HepG2 (cell line): ENCODE data around the gene SPAG9. TPM values are rescaled to one million over a fixed set of nuclear protein-coding genes. Genes with fewer than 3 reads are reported as not detected.

ENCODE experiments used
- DMAP1 ChIP-seq: IDR thresholded peaks from 2 replicates; pipeline ENCODE4 v1.6.1; 2016
- DPF2 ChIP-seq: sonication (generic); formaldehyde crosslinking; IDR thresholded peaks from 2 replicates; pipeline ENCODE4 v1.4.0; 2020; ENCODE audit warnings: mild to moderate bottlenecking, low read depth, missing genetic modification reagents, borderline replicate concordance
- E2F2 ChIP-seq: sonication (generic); formaldehyde crosslinking; IDR thresholded peaks from 2 replicates; pipeline ENCODE4 v1.4.0; 2020; ENCODE audit warnings: missing genetic modification reagents, borderline replicate concordance
- ETS1 ChIP-seq: sonication (generic); formaldehyde crosslinking; IDR thresholded peaks from 2 replicates; pipeline ENCODE4 v1.4.0; 2020; ENCODE audit warnings: missing genetic modification reagents
- HNRNPK ChIP-seq: fragments of 200-400 bp; formaldehyde crosslinking; IDR thresholded peaks from 2 replicates; pipeline ENCODE4 v1.6.1; 2018; ENCODE audit warnings: low read length, low read depth, moderate library complexity, mild to moderate bottlenecking; ENCODE audit not compliant: poor library complexity, severe bottlenecking
- IRF9 ChIP-seq: sonication (generic); formaldehyde crosslinking; IDR thresholded peaks from 2 replicates; pipeline ENCODE4 v1.8.0; 2022; ENCODE audit warnings: missing genetic modification reagents, mild to moderate bottlenecking, borderline replicate concordance
- MEF2D ChIP-seq: sonication (generic); formaldehyde crosslinking; IDR thresholded peaks from 2 replicates; pipeline ENCODE4 v1.5.1; 2020; ENCODE audit warnings: mild to moderate bottlenecking, missing genetic modification reagents
- NFIC ChIP-seq: IDR thresholded peaks from 2 replicates; pipeline ENCODE4 v1.6.1; 2012; ENCODE audit warnings: mild to moderate bottlenecking, low read length, inconsistent platforms
- NPAS2 ChIP-seq: sonication (generic); formaldehyde crosslinking; IDR thresholded peaks from 2 replicates; pipeline ENCODE4 v1.8.0; 2022; ENCODE audit warnings: mild to moderate bottlenecking, missing genetic modification reagents, borderline replicate concordance
- NR2F6 ChIP-seq, 2 experiments: IDR thresholded peaks; 2 replicates each; pipeline ENCODE4 v1.6.1; 2016; ENCODE audit warnings: antibody characterized with exemption in 1 of 2, mild to moderate bottlenecking in 1 of 2
- RNF2 ChIP-seq: fragments of 450-650 bp; conservative IDR thresholded peaks from 2 replicates; pipeline ENCODE4 v1.6.1; 2016; ENCODE audit warnings: low read depth
- TBX3 ChIP-seq: fragments of 450-650 bp; IDR thresholded peaks from 2 replicates; pipeline ENCODE4 v1.6.1; 2017; ENCODE audit warnings: antibody characterized with exemption, mild to moderate bottlenecking, inconsistent platforms, borderline replicate concordance
- ZFP36L2 ChIP-seq: sonication (generic); formaldehyde crosslinking; IDR thresholded peaks from 2 replicates; pipeline ENCODE4 v1.4.0; 2020; ENCODE audit warnings: missing genetic modification reagents
- ZNF281 ChIP-seq: sonication (generic); formaldehyde crosslinking; IDR thresholded peaks from 2 replicates; pipeline ENCODE4 v1.4.0; 2020; ENCODE audit warnings: missing genetic modification reagents, borderline replicate concordance
- ZNF30 ChIP-seq: sonication (generic); formaldehyde crosslinking; IDR thresholded peaks from 2 replicates; pipeline ENCODE4 v1.5.0; 2020; ENCODE audit warnings: mild to moderate bottlenecking, missing genetic modification reagents
- ZNF501 ChIP-seq: sonication (generic); formaldehyde crosslinking; IDR thresholded peaks from 2 replicates; pipeline ENCODE4 v1.5.1; 2020; ENCODE audit warnings: mild to moderate bottlenecking, moderate library complexity, missing genetic modification reagents
- ZNF549 ChIP-seq: sonication (generic); formaldehyde crosslinking; IDR thresholded peaks from 2 replicates; pipeline ENCODE4 v1.5.0; 2020; ENCODE audit warnings: missing genetic modification reagents
- ZNF552 ChIP-seq: sonication (generic); formaldehyde crosslinking; IDR thresholded peaks from 2 replicates; pipeline ENCODE4 v1.9.0; 2022; ENCODE audit warnings: missing genetic modification reagents, mild to moderate bottlenecking, borderline replicate concordance
- ZNF615 ChIP-seq: sonication (generic); formaldehyde crosslinking; IDR thresholded peaks from 2 replicates; pipeline ENCODE4 v1.5.0; 2020; ENCODE audit warnings: mild to moderate bottlenecking, missing genetic modification reagents, borderline replicate concordance
- ZNF761 ChIP-seq: sonication (generic); formaldehyde crosslinking; conservative IDR thresholded peaks from 2 replicates; pipeline ENCODE4 v1.4.0; 2020; ENCODE audit warnings: mild to moderate bottlenecking, missing genetic modification reagents
- ZNF792 ChIP-seq: IDR thresholded peaks from 2 replicates; pipeline ENCODE4 v1.6.1; 2016
- polyA plus RNA-seq, 8 experiments: library from polyadenylated mRNA; depleted of rRNA in 3 of 8; stranded (reverse) in 7 of 8; unstranded in 1 of 8; fragments of >200 nt; fragmentation: Illumina TruSeq in 4 of 8; extraction: Trizol in 4 of 8; gene quantifications; 2 replicates each; pipeline versions ENCODE4 v1.2.1 to v1.2.3, GENCODE V29; 2011 to 2016; ENCODE audit warnings: low read depth in 4 of 8, missing spikeins in 1 of 8, mixed read lengths in 1 of 8; ENCODE audit not compliant: insufficient read depth in 1 of 8
- total RNA-seq, 5 experiments: library from RNA; depleted of rRNA; stranded (reverse); fragments of >200 nt; fragmentation: Illumina TruSeq; extraction: Trizol; gene quantifications; 2 replicates each; pipeline ENCODE4 v1.2.3, GENCODE V29; 2016; ENCODE audit warnings: low read depth in 1 of 5

The SPAG9 gene
- total and polyA plus RNA-seq, 2 of the 13 experiments (the other 11 are each of a cell fraction or from before 2014, with no cell fraction given), result 43.2 to 78.6 TPM

- no peak; the same call in 1 of the 2 replicates for TF ChIP-seq NR2F6 (IDR thresholded peaks at IDR 0.05)
- TF ChIP-seq NR2F6 (CRISPR knock-in tag; IDR thresholded peaks at IDR 0.05), result peak; percentile 38; the same call in 1 of the 2 replicates
- 0 out of 2 replicates have a peak, but pooled peaks have one; percentile 25 for TF ChIP-seq MEF2D (CRISPR knock-in tag)
- no peak for TF ChIP-seq DMAP1 (CRISPR knock-in tag)
- TF ChIP-seq NFIC, result no peak
- peak; percentile 38; the same call in 1 of the 2 replicates for TF ChIP-seq ZNF501 (CRISPR knock-in tag)
- TF ChIP-seq ZNF792, result no peak
- no peak for TF ChIP-seq ZNF281 (CRISPR knock-in tag)
- TF ChIP-seq ZNF761 (CRISPR knock-in tag), result 0 out of 2 replicates have a peak, but pooled peaks have one; percentile 30
- no peak for TF ChIP-seq NPAS2
- TF ChIP-seq HNRNPK, result no peak
- TF ChIP-seq ETS1 (CRISPR knock-in tag), result no peak
- no peak for TF ChIP-seq ZNF615 (CRISPR knock-in tag)
- TF ChIP-seq TBX3, result no peak
- TF ChIP-seq RNF2, result no peak
- TF ChIP-seq DPF2 (CRISPR knock-in tag), result peak; percentile 59; the same call in 1 of the 2 replicates
- no peak for TF ChIP-seq ZNF30 (CRISPR knock-in tag)
- no peak for TF ChIP-seq ZNF552
- TF ChIP-seq ZFP36L2 (CRISPR knock-in tag), result no peak
- peak; percentile 35; the same call in 1 of the 2 replicates for TF ChIP-seq IRF9 (CRISPR knock-in tag)
- TF ChIP-seq E2F2 (CRISPR knock-in tag), result no peak
- no peak for TF ChIP-seq ZNF549 (CRISPR knock-in tag)
Observed at GRCh38 chr17:50922721-50923405, 197.8 kb downstream of the SPAG9 start (continued).
